Measurements from ENCODE around the gene RASA4B. TPM values are rescaled to one million over a fixed set of nuclear protein-coding genes. Genes with fewer than 3 reads are reported as not detected.
"Not testable (repeated sequence)": the region's sequence is repeated elsewhere in the genome, so short reads cannot be mapped to it uniquely, and the experiment has no call there.

RASA4B gene
- total RNA-seq, 1 donor from 2014 or later, result 0.85 TPM

DNA sequence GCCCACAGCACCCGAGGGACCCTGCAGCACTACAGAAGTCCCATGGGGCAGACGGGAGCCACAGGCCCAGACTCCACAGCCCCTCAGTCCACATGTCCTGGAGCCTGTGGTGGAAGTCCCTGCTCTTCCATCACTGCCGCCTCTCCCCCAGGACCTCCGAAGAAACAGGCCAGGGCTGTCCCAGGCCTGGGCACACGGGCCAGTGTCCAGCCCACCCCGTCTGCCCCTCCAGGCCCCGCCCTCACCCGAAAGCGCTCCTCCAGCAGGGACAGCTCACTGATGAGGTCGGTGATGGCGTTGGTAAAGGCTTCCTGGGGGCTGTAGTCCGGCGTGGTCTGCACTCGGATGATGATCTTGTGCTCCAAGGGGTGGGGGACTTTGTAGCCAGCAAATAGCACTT, 43.5 kb downstream of the RASA4B start:
- not testable (repeated sequence) for DNase-seq (ENCODE audit: low read depth)

DNA sequence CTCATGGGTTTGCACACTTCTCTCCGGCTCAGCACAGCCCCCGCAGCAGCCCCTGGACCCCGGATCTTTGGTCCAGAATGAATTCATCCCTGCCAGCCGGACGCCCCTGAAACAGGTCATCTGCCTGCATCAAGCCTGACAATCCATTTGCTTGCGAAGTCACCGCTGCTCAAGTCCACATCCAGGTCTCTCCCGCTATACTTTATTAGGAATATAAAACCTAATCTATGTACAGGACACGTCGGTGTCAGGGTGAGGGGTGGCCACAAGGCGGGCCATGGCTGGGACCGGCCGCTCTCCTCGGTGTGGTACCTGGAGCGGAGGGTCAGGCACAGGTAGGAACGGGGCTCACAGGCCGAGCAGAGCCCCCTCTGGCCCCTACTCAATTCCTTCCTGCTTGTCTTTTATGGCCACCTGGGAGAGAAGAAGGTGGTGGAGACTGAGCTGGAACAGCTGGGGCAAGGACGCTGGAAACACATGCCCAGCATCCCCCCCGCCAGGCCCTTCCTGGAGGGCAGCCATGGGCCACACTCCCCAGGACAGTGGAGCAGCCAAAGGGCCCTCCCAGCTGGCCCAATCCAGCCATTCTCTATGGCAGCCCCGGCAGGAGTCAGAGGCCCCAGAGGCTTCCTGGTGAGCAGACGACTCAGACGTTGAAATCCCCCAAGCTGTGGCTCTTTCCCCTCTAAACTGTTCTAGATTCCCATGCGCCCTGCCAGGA, 44.1 kb downstream of the RASA4B start:
- no peak for DNase-seq (ENCODE audit: low read depth)

DNA sequence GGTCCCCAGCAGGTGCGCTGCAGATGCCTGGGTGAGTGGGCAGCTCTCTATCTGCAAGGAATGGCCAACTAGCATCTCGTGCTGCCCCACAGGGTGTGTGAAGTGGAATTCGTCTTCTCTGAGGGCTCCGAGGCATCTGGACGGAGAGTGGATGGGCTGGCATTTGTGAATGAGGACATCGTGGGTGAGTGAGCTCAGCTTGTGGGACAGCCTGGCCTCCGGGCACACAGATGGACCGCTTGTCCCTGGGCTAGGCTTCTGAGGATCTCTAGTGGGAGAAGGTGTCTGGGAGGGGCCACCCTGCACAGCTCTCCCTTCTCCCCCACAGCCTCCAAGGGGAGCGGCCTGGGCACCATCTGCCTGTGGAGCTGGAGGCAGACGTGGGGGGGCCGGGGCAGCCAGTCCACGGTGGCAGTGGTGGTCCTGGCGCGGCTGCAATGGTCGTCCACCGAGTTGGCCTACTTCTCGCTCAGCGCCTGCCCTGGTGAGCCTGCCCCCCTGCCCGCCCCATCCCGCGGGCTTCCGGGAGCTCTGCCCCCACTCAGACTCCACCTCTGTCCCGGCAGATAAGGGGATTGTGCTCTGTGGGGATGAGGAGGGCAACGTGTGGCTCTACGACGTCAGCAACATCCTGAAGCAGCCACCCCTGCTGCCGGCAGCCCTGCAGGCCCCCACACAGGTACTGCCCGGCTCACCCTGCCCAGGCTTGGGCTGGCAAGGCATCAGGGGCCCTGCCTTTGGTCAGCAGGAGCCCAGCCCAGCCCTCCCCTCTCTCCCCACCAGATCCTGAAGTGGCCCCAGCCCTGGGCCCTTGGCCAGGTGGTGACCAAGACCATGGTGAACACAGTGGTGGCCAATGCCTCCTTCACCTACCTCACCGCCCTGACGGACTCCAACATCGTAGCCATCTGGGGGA, 45.2 kb downstream of the RASA4B start:
- DNase-seq (ENCODE audit: low read depth), result no peak

DNA sequence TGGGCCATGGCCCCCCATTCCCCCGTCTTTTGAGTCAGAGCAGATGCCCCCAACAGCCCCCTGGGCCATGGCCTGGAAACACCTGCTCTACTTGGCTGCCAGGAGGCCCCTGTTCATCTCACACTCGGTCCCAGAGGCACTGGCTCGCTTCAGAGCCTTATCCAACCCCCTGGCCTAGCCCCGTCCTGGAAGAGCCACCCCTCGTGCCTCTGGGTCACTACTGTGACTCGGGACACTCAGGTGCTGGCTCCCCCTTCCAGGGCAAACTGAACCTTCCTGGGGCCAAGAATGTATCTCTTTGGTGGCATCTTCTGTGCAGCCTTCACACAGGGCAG, 45.8 kb downstream of the RASA4B start:
- DNase-seq (ENCODE audit: low read depth), result no peak

DNA sequence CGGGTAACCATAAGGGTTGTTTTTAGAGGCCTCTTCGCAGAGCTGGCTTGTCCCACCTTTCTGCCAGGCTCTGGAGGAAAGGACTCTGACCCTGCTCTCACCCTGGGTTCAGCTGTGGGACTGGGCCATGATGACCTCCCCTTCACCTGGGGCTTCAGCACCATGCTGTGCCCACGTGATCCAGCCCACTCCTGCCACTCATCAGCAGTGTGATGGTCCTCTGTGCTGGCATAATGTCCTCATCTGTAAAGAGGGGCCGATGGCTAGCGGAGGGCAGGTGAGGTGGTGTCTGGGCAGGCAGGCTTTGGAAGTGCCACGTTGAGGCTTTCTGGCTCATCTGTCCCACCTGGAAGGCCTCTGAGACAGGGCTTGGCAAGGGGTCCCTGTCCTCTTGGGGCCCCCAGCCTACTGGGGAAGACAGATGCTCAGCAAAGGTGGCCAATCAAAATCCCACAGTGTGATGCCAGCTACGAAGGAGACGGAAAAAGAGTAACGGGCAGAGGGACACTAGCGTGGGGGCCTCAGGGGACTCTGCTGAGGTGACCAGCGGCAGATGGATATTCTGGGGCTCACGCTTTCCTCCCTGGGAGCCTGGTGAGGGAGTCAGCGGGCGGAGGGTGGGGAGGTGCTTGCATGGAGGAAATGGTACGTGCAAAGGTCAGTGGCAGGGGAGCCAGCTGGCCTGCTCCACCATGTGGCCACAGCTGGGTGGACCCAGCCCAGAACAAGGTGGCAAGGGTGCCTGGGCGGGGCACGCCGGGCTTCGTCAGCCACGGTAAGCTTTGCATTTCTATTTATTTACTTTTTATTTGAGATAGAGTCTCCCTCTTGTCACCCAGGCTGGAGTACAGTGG, 47.4 kb downstream of the RASA4B start:
- no peak for DNase-seq (ENCODE audit: low read depth)

DNA sequence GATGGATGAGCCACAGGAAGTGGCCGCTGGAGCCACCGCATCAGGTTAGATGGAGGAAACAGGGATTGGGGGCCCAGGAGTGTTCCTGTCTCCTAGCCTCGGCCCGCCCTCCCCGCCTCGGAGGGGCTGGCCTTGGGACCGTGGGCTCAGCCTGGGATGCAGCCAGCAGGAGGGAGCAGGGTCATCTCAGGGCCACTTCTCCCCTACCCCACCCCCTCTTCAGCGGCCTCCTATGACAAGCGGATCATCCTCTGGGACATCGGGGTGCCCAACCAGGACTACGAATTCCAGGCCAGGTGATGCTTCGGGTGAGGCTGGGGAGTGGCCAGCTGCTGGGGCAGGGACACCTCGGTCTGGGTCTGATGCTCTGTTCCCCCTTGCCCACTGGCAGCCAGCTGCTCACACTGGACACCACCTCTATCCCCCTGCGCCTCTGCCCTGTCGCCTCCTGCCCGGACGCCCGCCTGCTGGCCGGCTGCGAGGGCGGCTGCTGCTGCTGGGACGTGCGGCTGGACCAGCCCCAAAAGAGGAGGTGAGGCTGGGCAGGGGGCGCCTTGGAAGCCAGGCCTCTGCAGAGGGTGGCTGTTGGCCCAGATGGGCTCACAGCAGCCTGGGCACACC, 48.1 kb downstream of the RASA4B start:
- no peak for DNase-seq (ENCODE audit: low read depth)

DNA sequence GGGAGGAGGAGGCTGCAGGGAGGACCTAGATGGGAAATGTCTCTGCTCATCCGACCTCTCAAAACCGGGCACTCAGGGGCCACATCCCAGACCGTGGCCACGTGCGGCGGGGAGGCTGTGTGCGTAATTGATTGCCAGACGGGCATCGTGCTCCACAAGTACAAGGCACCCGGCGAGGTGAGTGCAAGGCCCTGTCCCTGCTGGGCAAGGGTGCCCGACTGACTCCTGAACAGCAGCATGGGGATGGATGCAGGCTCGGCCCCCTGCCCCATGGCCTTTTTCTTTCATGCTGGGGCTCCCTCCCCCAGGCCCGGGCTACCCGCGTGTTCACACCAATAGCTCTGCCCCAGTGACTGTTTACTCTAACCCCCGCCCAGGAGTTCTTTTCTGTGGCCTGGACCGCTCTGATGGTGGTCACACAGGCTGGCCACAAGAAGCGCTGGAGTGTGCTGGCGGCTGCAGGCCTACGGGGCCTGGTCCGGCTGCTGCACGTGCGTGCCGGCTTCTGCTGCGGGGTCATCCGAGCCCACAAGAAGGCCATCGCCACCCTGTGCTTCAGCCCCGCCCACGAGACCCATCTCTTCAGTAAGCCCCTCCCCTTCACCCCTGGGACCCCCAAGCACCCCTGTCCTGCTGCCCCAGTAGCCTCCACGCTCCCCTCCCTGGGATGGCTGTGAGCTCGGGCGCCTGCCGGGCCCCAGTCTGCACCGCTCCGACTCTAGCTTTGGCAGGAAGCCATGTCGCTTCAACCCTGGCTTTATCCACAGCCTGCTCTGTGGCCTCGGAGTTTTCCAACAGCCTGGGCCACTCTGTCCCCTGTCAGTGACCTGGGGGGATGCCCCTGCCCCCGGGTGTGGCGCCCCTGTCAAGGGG, 48.9 kb downstream of the RASA4B start:
- DNase-seq (ENCODE audit: low read depth), result no peak

DNA sequence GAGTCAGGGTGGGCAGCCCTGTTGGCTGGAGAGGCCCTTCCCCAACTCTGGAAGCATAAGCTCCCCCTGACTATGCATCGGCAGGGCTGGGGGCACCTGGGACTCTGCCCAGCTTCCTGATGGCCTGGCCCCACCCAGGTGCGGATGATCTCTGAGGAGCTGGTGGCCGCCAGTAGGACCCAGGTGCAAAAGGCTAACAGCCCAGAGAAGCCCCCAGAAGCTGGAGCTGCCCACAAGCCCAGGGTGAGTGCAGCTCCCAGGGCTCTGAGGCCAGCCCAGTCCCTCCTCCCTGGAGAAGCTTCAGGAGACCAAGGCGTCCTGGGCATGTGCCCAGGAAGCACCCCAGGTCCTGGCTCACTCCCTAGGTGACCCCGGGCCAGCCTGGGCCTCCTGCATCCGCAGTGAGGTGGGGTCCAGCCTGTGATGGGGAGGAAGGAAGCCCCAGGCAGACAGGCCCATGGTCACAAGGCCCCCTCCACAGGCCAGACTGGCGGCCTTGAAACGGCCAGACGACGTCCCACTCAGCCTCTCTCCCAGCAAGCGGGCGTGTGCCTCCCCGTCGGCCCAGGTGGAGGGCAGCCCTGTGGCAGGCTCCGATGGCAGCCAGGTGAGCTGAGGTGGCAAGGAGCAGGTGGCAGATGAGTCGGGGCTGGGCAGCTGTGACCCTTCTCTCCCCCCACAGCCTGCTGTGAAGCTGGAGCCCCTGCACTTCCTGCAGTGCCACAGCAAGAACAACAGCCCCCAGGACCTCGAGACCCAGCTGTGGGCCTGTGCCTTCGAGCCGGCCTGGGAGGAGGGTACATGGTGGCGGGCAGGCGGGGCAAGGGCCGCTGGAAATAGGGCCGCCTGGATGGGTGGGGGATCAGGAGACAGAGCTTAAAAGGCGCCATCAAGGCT, 49.7 kb downstream of the RASA4B start:
- DNase-seq (ENCODE audit: low read depth), result no peak

DNA sequence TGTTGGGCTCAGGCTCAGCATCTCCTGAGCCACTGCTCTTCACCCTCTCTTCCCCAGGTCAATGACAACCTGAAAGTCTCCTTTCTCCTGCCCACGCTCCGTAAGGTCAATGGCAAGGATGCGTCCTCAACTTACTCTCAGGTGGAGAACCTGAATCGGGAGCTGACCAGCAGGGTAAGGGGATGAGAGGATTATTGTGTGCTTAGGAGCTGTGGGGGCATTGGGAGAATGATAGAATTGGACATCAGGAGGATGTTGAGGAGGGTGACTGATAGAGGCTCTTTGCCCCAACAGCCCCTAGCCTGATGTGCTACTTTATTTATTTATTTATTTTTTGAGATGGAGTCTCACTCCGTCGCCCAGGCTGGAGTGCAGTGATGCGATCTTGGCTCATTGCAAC, 51.5 kb downstream of the RASA4B start:
- DNase-seq (ENCODE audit: low read depth), result no peak

DNA sequence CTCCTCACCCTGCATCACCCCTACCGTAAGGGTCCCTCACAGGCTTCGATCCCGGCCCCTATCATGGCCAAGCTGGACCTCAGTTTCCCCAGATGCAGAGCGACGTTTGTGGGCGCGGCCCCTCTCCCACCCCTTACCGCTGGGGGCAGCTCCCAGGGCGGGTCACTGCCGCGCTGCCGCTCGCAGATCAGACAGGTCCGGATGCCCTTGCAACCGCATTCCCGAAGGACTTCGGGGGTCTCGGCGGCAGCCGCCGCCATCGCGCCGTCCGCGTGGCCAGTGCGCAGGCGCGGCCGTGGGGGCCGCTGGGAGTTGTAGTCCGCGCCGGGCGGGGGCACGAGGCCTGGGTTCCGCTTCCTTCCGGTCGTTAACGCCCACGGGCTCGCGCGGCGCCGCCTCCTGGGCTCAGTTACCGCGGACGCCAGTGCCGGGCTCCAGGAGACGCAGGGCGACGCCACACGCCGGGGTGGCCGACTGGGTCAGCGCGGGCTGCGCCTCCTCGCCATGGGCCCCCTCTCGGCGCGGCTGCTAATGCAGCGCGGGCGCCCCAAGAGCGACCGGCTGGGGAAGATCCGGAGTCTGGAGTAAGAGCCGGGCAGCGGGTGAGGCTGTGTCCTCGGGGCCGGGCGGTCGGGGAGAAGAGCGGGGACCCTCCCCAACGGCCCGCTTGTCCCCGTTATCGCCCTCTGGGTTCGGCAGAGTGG, 52.8 kb downstream of the RASA4B start, which contains the start of the genes ALKBH4 and LRWD1:
TSS of gene ALKBH4 (minus strand) at position 287 of the 704 bp plus-strand sequence. CDS start at position 260, 27 bp downstream.
TSS of gene LRWD1 (plus strand) at position 408 of the 704 bp plus-strand sequence. CDS start at position 505, 97 bp downstream.
- peak; percentile 73 for DNase-seq (ENCODE audit: low read depth)

DNA sequence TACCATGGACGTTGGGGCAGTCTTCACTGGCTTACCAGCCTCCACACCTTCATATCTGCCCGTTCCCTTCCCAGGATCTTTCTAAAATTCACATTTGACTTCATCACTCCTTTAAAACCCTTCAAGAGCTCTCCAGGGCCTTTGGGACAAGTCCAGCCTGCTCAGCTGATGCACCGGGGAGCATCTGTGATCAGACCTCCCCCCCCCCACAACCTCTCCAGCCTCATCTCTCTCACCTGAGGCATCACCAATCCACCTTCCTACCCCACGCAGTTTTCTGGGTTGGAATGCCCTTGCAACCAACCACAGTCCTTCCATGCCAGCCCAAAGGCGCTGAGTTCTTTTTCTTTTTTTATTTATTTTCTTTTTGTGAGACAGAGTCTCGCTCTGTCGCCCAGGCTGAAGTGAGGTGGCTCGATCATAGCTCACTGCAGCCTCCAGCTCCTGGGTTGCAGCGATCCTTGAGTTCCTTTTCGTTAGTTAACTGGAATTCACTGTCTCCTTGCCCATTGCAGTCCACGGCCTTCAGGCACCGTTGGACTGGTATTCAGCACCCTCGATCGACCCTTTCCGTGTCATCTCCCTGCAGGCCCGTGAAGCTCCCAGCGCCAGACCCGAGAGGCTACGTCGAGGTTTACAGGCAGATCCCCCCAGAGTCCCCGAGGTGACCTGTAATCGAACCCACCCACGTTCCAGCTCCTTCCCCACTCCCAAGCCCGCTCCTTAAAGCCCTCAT, 53.6 kb downstream of the RASA4B start:
- DNase-seq (ENCODE audit: low read depth), result peak; percentile 40

DNA sequence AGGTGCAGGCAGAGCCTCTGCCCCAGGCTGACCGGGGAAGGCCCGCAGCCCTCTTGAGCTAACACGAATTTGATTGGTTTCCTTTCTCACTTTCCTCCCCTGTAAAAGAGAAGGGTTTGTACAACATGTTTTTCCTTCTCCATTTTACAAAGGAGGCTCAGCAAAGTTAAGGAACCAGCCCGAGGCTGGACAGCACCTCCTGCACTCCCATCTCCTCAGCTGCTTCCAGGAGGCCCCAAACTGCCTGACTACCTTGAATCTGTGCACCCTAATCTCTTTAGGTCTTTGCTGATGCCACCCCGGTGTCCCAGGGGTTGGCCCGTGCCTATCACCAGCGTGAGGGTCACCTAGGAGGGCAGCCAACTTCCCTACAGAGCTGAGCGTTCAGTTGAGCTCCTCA, 57.1 kb downstream of the RASA4B start:
- DNase-seq (ENCODE audit: low read depth), result no peak

DNA sequence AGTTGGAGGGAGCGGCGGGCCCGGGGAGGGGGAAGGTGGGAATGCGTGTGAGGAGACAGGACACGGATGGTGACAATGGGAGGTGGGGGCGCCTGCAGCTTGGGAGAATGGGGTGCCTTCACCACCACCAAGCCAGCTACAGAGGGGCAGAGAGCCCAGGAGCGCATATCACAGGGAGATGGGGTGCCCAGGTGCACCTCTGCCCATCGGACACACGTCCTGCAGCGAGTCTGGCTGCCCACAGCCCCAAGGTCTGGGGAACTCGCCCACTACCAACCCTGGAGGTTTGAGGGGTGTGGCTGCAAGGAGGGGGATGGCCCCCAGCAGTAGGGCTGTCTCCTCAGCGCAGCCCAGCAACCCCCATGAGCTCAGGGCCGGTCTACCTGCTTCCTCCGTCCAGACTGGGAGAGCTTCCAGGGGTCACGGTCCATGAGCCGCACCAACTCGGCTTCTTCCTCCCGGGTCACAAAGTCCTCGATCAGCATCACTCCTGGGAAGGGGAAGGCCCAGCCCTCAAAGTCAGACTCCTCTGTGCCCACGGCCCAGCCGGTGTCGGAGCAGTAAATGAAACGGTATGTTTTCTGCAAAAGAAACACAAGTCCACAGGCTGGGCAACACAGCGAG, 58.2 kb downstream of the RASA4B start:
- no peak for DNase-seq (ENCODE audit: low read depth)

DNA sequence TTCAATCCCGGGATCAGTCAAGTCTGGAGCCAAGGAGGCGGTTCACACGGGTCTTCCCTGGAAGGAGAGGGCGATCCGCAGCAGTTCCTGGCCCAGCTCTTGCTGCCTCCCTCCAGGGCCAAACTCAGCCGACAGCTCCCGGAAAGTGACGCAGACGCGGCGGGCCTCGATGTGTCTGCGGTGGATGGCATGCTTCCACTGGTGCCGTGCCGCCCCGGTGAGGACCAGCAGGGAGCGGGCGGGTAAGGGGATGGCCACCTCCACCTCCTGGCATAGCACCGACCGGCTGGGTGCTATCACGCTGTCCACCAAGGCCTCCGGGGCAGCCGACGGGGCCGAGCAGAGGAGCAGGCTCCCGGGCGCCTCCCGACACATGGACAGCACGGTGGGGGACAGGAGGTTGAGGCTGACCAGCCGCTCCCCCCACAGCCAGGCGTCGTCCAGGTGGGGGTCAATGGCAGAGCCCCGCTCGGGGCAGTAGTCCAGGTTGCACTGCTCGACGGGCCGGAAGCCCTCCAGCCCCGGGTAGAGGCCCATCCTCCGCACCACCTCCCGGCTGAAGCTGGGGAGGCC, 60.1 kb downstream of the RASA4B start:
- no peak for DNase-seq (ENCODE audit: low read depth)

DNA sequence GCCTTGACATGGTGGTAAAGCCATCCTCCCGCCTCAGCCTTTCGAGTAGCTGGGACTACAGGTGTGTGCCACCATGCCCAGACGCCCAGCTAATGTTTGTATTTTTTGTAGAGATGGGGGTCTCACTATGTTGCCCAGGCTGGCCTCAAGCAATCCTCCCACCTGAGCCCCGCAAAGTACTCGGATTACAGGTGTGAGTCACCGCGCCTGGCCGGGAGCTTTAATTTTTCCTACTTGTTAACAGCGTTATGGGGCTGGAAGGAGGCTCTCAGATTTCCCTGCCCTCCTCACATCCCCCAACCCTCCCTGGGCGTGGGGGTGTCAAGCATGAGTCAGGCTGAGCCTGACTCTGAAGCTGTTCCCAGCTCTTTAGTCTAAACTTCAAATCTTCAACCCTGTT, 61.2 kb downstream of the RASA4B start:
- peak; percentile 37 for DNase-seq (ENCODE audit: low read depth)

DNA sequence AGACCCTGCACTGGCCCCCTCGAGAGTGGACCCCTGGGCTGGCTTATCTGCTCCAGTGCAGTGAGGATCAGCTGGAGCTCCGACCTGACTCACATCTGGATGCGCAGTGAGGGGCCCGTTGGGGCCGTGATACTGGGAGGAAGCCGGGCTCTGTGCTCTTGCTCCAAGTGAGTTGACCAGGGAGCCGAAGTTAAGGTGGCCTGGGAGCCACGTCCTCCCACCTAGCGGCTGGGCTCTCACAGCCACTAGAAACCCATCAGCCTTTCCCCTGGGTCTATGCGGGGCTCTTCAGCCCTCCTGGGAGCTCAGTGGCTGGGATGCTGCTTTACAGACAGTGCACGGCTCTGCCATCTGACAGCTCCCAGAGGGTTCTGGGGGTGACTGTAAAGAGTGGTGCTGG, 62.0 kb downstream of the RASA4B start:
- no peak for DNase-seq (ENCODE audit: low read depth)

DNA sequence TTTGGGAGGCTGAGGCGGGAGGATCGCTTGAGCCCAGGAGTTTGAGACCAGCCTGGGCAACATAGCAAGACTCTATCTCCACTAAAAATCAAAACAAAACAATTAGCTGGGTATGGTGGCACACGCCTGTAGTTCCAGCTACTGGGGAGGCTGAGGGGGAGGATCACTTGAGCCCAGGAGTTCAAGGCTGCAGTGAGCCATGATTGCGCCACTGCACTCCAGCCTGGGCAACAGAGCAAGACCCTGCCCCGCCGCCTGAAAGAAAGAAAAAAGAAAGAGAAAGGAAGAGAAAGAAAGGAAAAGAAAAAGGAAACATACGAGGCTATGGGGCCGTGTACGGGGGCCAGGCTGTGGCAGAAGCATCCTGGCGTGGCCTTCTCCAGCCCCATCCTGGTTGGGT, 62.6 kb downstream of the RASA4B start:
- not testable (repeated sequence) for DNase-seq (ENCODE audit: low read depth)

All from renal cortical epithelial cell (primary cell).